ENCODE data around the gene THADA.

Gene THADA

GRCh38 chr2:43238813-43239212 lies 357.0 kb downstream of the THADA start:
- DNase-seq (ENCODE audit: low read depth): no peak
- no peak overlapping the region for H3K4me3 ChIP-seq (ENCODE audit: control insufficient read depth, low read depth, low read length)
- no peak for TF ChIP-seq CTCF (conservative IDR thresholded peaks at IDR 0.05; ENCODE audit: control insufficient read depth, insufficient read depth, low read depth, low read length)

DNA sequence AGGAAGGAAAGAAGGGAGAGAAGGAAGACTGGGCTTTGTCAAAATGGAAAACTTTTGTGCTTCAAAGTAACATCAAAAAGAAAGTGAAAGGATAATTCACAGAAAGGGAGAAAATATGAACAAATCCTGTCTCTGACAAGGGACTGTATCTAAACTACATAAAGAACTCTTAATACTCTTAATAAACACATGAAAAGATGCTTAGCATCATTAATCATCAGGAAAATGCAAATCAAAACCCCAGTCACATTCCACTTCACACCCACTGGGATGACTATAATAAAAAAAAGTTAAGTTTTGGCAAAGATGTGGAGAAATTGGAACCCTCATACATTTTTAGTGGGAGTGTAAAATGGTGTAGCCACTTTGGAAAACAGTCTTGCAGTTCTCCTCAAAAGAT lies 357.7 kb downstream of the THADA start:
- no peak for TF ChIP-seq CTCF (conservative IDR thresholded peaks at IDR 0.05; ENCODE audit: control insufficient read depth, insufficient read depth, low read depth, low read length)
- DNase-seq (ENCODE audit: low read depth): peak; percentile 33
- H3K4me3 ChIP-seq (ENCODE audit: control insufficient read depth, low read depth, low read length): no peak overlapping the region

- no peak for TF ChIP-seq CTCF (conservative IDR thresholded peaks at IDR 0.05; ENCODE audit: control insufficient read depth, insufficient read depth, low read depth, low read length)
Observed at GRCh38 chr2:43233218-43234212, 362.3 kb downstream of the THADA start.

GRCh38 chr2:43230951-43231827 lies 364.6 kb downstream of the THADA start:
- H3K4me3 ChIP-seq (ENCODE audit: control insufficient read depth, low read depth, low read length): no peak overlapping the region
- no peak for DNase-seq (ENCODE audit: low read depth)
- no peak for TF ChIP-seq CTCF (conservative IDR thresholded peaks at IDR 0.05; ENCODE audit: control insufficient read depth, insufficient read depth, low read depth, low read length)

More at GRCh38 chr2:43233218-43234212, 362.3 kb downstream of the THADA start:
- no peak overlapping the region for H3K4me3 ChIP-seq (ENCODE audit: control insufficient read depth, low read depth, low read length)
- no peak for DNase-seq (ENCODE audit: low read depth)

DNA sequence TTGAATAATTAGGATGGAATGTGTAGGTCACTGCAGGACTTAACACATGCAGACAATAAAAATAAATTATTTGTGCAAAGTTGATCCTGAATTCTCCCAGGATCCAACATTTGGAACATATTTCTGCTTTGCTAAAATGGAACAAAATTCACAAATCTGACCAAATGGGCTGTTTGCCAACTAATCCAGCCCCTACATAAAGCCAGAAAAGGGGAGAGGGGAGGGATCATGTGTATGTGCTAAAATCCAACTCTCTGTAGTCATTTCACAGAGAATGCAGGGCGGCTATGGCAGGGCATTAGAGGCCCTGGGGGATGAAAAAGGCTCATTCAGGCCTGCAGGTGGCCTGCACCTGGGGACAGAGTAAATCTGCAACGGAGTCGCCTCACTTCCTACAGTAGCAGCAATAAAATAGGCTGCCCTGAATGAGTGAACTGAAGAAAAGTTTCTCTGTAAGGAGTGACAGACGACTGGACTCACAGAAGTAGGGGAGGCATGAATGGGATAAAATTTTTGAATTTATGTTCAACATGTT lies 365.4 kb downstream of the THADA start:
- TF ChIP-seq CTCF (conservative IDR thresholded peaks at IDR 0.05; ENCODE audit: control insufficient read depth, insufficient read depth, low read depth, low read length): no peak
- DNase-seq (ENCODE audit: low read depth): no peak
- H3K4me3 ChIP-seq (ENCODE audit: control insufficient read depth, low read depth, low read length): no peak overlapping the region

Data from fibroblast of mammary gland (primary cell).